Measurements from ENCODE around the gene ROBO2. TPM values are rescaled to one million over a fixed set of nuclear protein-coding genes. Genes with fewer than 3 reads are reported as not detected.

ROBO2 gene
- total RNA-seq, 6 donors from 2014 or later: 12.0 to 29.1 (median 14.0) TPM

GRCh38 chr3:77623500-77623899 lies 583.6 kb downstream of the ROBO2 start:
- TF ChIP-seq CTCF (IDR thresholded peaks at IDR 0.05) (no peak), EP300 (IDR thresholded peaks at IDR 0.05) (no peak), POLR2A (IDR thresholded peaks at IDR 0.05) (no peak), POLR2AphosphoS5 (IDR thresholded peaks at IDR 0.05) (no peak)
- ATAC-seq (ENCODE audit: low FRiP score in 2 of 2) (no peak), DNase-seq (no peak)
- no peaks in the 10 kb centered on the region for H3K36me3 ChIP-seq
- no peaks in the 10 kb centered on the region for H3K27me3 ChIP-seq
- H3K4me1 ChIP-seq: no peaks in the 10 kb centered on the region
- no peak overlapping the region for H3K27ac ChIP-seq
- 81 to 91% methylated on average over 2 of the region's 2 CpGs for WGBS, 2 donors
- H3K9me3 ChIP-seq: no peaks in the 10 kb centered on the region
- H3K4me3 ChIP-seq: no peak overlapping the region

- WGBS, 2 donors: 79 to 91% methylated on average over 1 of the region's 1 CpG
- no peaks in the 10 kb centered on the region for H3K4me1 ChIP-seq
- TF ChIP-seq POLR2A (IDR thresholded peaks at IDR 0.05) (no peak), CTCF (IDR thresholded peaks at IDR 0.05) (no peak), EP300 (IDR thresholded peaks at IDR 0.05) (no peak), POLR2AphosphoS5 (IDR thresholded peaks at IDR 0.05) (no peak)
Observed at GRCh38 chr3:77626157-77626556, 586.3 kb downstream of the ROBO2 start.

GRCh38 chr3:77648214-77648613 lies 608.3 kb downstream of the ROBO2 start:
- 44 to 46% methylated on average over 2 of the region's 2 CpGs for WGBS, 2 donors
- H3K4me1 ChIP-seq: no peaks in the 10 kb centered on the region

More at GRCh38 chr3:77626157-77626556, 586.3 kb downstream of the ROBO2 start:
- no peak overlapping the region for H3K27ac ChIP-seq
- H3K4me3 ChIP-seq: no peak overlapping the region
- no peak for DNase-seq
- no peak for ATAC-seq (ENCODE audit: low FRiP score in 2 of 2)
- H3K36me3 ChIP-seq: no peaks in the 10 kb centered on the region
- no peaks in the 10 kb centered on the region for H3K9me3 ChIP-seq
- no peaks in the 10 kb centered on the region for H3K27me3 ChIP-seq

GRCh38 chr3:77648664-77649063 lies 608.8 kb downstream of the ROBO2 start:
- H3K9me3 ChIP-seq: no peaks in the 10 kb centered on the region
- WGBS, 2 donors: 52 to 64% methylated on average over 4 of the region's 4 CpGs
- H3K36me3 ChIP-seq: no peaks in the 10 kb centered on the region
- H3K27me3 ChIP-seq: no peaks in the 10 kb centered on the region
- DNase-seq: no peak
- H3K4me1 ChIP-seq: no peaks in the 10 kb centered on the region
- no peak overlapping the region for H3K4me3 ChIP-seq
- TF ChIP-seq CTCF (IDR thresholded peaks at IDR 0.05): no peak
- TF ChIP-seq EP300 (IDR thresholded peaks at IDR 0.05): no peak
- TF ChIP-seq POLR2AphosphoS5 (IDR thresholded peaks at IDR 0.05): no peak
- TF ChIP-seq POLR2A (IDR thresholded peaks at IDR 0.05): no peak
- H3K27ac ChIP-seq: no peak overlapping the region
- ATAC-seq (ENCODE audit: low FRiP score in 2 of 2): no peak

More at GRCh38 chr3:77648214-77648613, 608.3 kb downstream of the ROBO2 start:
- no peak for ATAC-seq (ENCODE audit: low FRiP score in 2 of 2)
- H3K27me3 ChIP-seq: no peaks in the 10 kb centered on the region
- no peak overlapping the region for H3K27ac ChIP-seq
- no peaks in the 10 kb centered on the region for H3K9me3 ChIP-seq
- no peak for TF ChIP-seq POLR2A (IDR thresholded peaks at IDR 0.05)
- no peak for TF ChIP-seq POLR2AphosphoS5 (IDR thresholded peaks at IDR 0.05)
- no peak for TF ChIP-seq CTCF (IDR thresholded peaks at IDR 0.05)
- no peak for TF ChIP-seq EP300 (IDR thresholded peaks at IDR 0.05)
- no peak overlapping the region for H3K4me3 ChIP-seq
- no peak for DNase-seq
- H3K36me3 ChIP-seq: no peaks in the 10 kb centered on the region

GRCh38 chr3:77652624-77653023 lies 612.7 kb downstream of the ROBO2 start:
- Histone ChIP-seq H3K27ac (no peak overlapping the region), H3K4me3 (no peak overlapping the region), H3K9me3 (no peaks in the 10 kb centered on the region), H3K36me3 (no peaks in the 10 kb centered on the region), H3K27me3 (no peaks in the 10 kb centered on the region), H3K4me1 (no peaks in the 10 kb centered on the region)
- no peak for ATAC-seq (ENCODE audit: low FRiP score in 2 of 2)
- no peak for DNase-seq
- TF ChIP-seq EP300 (IDR thresholded peaks at IDR 0.05) (no peak), CTCF (IDR thresholded peaks at IDR 0.05) (no peak), POLR2AphosphoS5 (IDR thresholded peaks at IDR 0.05) (no peak)
